PC-9 (cell line): ENCODE measurements around the gene P2RX5. TPM values are rescaled to one million over a fixed set of nuclear protein-coding genes. Genes with fewer than 3 reads are reported as not detected.

Experiments
- BruUV-seq: library from RNA; stranded (reverse); fragments of 400-500 nt; replicated peaks from 2 replicates; lab custom pipeline; 2021; lab: Mats Ljungman, UMichigan
- CTCF ChIA-PET: fragments of 300-600 bp; sonication (Branson Sonifier 250); formaldehyde crosslinking; loops from one replicate; lab custom pipeline; 2022; ENCODE audit warnings: antibody characterized with exemption; lab: Charles Lee
- POLR2A ChIA-PET: fragments of 300-600 bp; sonication (Branson Sonifier 250); formaldehyde crosslinking; loops from one replicate; lab custom pipeline; 2022; ENCODE audit warnings: antibody characterized with exemption; ENCODE audit not compliant: unreplicated experiment; lab: Charles Lee
- DNase-seq, 2 experiments: peaks; one replicate each; pipeline versions ENCODE4 v3.0.0 to v3.0.0-alpha.2; 2015 to 2022; ENCODE audit warnings: mixed read lengths in 1 of 2
- H2AFZ ChIP-seq: fragments of 200-600 bp; sonication (generic); 2 replicates; pipeline ENCODE4 v1.8.1; 2017; ENCODE audit warnings: antibody characterized with exemption
- H3F3A ChIP-seq: fragments of 200-600 bp; sonication (generic); 2 replicates; pipeline ENCODE4 v1.8.1; 2017; ENCODE audit warnings: antibody characterized with exemption, mild to moderate bottlenecking, low read depth; ENCODE audit not compliant: insufficient read depth
- H3K27ac ChIP-seq: fragments of 200-600 bp; sonication (generic); 2 replicates; pipeline ENCODE4 v1.6.1; 2016; ENCODE audit warnings: mixed run types
- H3K27me3 ChIP-seq: fragments of 200-600 bp; sonication (generic); 2 replicates; pipeline ENCODE4 v1.6.1; 2016; ENCODE audit warnings: low read depth, mixed run types; ENCODE audit not compliant: insufficient read depth
- H3K36me3 ChIP-seq: fragments of 200-600 bp; sonication (generic); 2 replicates; pipeline ENCODE4 v1.6.1; 2016; ENCODE audit warnings: low read depth, mixed run types
- H3K4me1 ChIP-seq: fragments of 200-600 bp; sonication (generic); replicated peaks from 2 replicates; pipeline ENCODE4 v1.6.1; 2016; ENCODE audit warnings: mixed run types; ENCODE audit not compliant: insufficient read depth
- H3K4me2 ChIP-seq: fragments of 200-600 bp; sonication (generic); 2 replicates; pipeline ENCODE4 v1.6.1; 2017; ENCODE audit warnings: mixed run types
- H3K4me3 ChIP-seq: fragments of 200-600 bp; sonication (generic); 2 replicates; pipeline ENCODE4 v1.6.1; 2016; ENCODE audit warnings: mixed run types
- H3K79me2 ChIP-seq: fragments of 200-600 bp; sonication (generic); 2 replicates; pipeline ENCODE4 v1.6.1; 2017; ENCODE audit warnings: low read depth, mixed run types
- H3K9me2 ChIP-seq: fragments of 200-600 bp; sonication (generic); 2 replicates; pipeline ENCODE4 v1.8.1; 2017; ENCODE audit warnings: mild to moderate bottlenecking; ENCODE audit not compliant: insufficient read depth
- H3K9me3 ChIP-seq: fragments of 200-600 bp; sonication (generic); 2 replicates; pipeline ENCODE4 v1.8.1; 2016; ENCODE audit warnings: low read depth; ENCODE audit not compliant: insufficient read depth
- H4K20me1 ChIP-seq: fragments of 200-600 bp; sonication (generic); 2 replicates; pipeline ENCODE4 v1.8.1; 2017; ENCODE audit not compliant: insufficient read depth
- EZH2 ChIP-seq: fragments of 200-600 bp; sonication (generic); IDR thresholded peaks from 2 replicates; pipeline ENCODE4 v1.8.0; 2017; ENCODE audit warnings: antibody characterized with exemption, low read depth
- intact Hi-C: fragments of 100-400 bp; cut with micrococcal nuclease; formaldehyde crosslinking; loops from one replicate; pipeline ENCODE4 v1.10.0; 2022; ENCODE audit not compliant: unreplicated experiment
- total RNA-seq: library from RNA; stranded (reverse); gene quantifications from 2 replicates; pipeline ENCODE4 v1.2.3, GENCODE V29; 2021
- TF ChIP-seq, protein P1 (sequence below): fragments of 200-600 bp; sonication (generic); conservative IDR thresholded peaks from 2 replicates; pipeline ENCODE4 v1.6.1; 2017; ENCODE audit warnings: mixed run types, antibody characterized with exemption, mild to moderate bottlenecking, moderate library complexity

The P2RX5 gene
- total RNA-seq, 1 experiment from 2014 or later = 18.3 TPM

- H2AFZ ChIP-seq = no peak overlapping the region
- no TSS peak for BruUV-seq
- no peaks in the 10 kb centered on the region for H3K9me3 ChIP-seq
- H4K20me1 ChIP-seq = no peaks in the 10 kb centered on the region
- ChIA-PET POLR2A (no interaction called here), CTCF (no interaction called here)
- peaks cover 34% of the 10 kb centered on the region for H3K36me3 ChIP-seq
- no peak for DNase-seq
- peaks cover 37% of the 10 kb centered on the region for H3K79me2 ChIP-seq
- intact Hi-C loops = no loop called here
- no peak overlapping the region for H3K4me2 ChIP-seq
- no peaks in the 10 kb centered on the region for H3K9me2 ChIP-seq
- peaks cover 38% of the 10 kb centered on the region for H3F3A ChIP-seq
- no peak overlapping the region for H3K27ac ChIP-seq
- peaks cover 36% of the 10 kb centered on the region for H3K4me1 ChIP-seq
- no peaks in the 10 kb centered on the region for H3K27me3 ChIP-seq
- H3K4me3 ChIP-seq = no peak overlapping the region
- TF ChIP-seq, protein P1, sequence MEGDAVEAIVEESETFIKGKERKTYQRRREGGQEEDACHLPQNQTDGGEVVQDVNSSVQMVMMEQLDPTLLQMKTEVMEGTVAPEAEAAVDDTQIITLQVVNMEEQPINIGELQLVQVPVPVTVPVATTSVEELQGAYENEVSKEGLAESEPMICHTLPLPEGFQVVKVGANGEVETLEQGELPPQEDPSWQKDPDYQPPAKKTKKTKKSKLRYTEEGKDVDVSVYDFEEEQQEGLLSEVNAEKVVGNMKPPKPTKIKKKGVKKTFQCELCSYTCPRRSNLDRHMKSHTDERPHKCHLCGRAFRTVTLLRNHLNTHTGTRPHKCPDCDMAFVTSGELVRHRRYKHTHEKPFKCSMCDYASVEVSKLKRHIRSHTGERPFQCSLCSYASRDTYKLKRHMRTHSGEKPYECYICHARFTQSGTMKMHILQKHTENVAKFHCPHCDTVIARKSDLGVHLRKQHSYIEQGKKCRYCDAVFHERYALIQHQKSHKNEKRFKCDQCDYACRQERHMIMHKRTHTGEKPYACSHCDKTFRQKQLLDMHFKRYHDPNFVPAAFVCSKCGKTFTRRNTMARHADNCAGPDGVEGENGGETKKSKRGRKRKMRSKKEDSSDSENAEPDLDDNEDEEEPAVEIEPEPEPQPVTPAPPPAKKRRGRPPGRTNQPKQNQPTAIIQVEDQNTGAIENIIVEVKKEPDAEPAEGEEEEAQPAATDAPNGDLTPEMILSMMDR = no peak
- TF ChIP-seq EZH2 = no peak
Observed at GRCh38 chr17:3718201-3718600, 22.2 kb upstream of the P2RX5 start.

DNA sequence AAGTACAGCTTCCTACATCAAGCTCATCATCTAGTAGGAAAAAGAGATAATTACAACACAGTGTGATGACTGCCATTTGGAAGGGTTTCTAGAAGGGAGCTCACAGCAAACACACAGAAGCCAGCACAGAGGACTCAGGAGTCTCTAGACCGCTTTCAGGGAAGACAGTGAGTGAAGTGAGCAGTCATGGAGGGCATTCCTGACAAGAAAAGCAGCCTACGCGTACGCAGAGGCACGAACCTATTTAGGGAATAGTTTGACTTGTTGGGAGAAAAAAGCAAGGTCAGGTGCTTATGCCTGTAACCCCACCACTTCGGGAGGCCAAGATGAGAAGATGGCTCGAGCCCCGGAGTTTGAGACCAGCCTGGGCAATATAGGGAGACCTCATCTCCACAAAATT, 19.3 kb upstream of the P2RX5 start:
- no TSS peak for BruUV-seq
- Histone ChIP-seq H3K36me3 (peaks cover 28% of the 10 kb centered on the region), H3K9me2 (no peaks in the 10 kb centered on the region), H3K4me2 (no peak overlapping the region), H3F3A (peaks cover 24% of the 10 kb centered on the region), H3K79me2 (peaks cover 13% of the 10 kb centered on the region), H3K9me3 (no peaks in the 10 kb centered on the region), H3K27ac (no peak overlapping the region), H2AFZ (no peak overlapping the region), H4K20me1 (no peaks in the 10 kb centered on the region), H3K27me3 (no peaks in the 10 kb centered on the region), H3K4me3 (no peak overlapping the region), H3K4me1 (peaks cover 29% of the 10 kb centered on the region)
- TF ChIP-seq, protein P1 = no peak
- no peak for TF ChIP-seq EZH2
- no peak for DNase-seq
- POLR2A ChIA-PET = no interaction called here
- CTCF ChIA-PET = interaction anchor here (0.6 kb wide), 1 partner anchor 789 kb away, joined by 8 read pairs; no protein-coding TSS in a partner anchor
- intact Hi-C loops = no loop called here

DNA sequence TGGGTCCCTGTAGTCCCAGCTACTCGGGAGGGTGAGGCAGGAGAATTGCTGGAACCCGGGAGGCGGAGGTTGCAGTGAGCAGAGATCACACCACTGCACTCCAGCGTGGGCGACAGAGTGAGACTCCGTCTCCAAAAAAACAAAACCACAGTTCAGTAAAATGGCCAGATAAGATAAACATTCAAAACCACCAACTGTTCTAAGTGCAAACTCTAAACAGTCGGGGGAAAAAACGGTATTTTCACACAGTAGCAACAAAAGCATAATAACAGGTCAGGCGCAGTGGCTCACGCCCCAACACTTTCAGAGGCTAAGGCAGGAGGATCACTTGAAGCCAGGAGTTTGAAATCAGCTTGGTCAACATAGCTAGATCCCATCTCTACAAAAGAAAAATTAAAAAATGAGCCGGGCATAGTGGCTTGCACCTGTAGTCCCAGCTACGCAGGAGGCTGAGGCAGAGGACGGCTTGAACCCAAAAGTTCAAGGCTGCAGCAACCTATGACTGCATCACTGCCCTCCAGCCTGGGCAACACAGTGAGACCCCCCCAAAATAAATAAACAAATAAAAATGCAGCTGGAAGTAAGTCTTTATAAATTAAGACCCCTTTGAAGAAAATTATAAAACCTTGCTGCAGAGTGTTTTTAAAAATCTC, 17.0 kb upstream of the P2RX5 start:
- Histone ChIP-seq H3K4me2 (no peak overlapping the region), H3K4me1 (peaks cover 16% of the 10 kb centered on the region), H3K9me3 (no peaks in the 10 kb centered on the region), H2AFZ (no peak overlapping the region), H3K9me2 (no peaks in the 10 kb centered on the region), H3K36me3 (peaks cover 18% of the 10 kb centered on the region), H4K20me1 (no peaks in the 10 kb centered on the region), H3K27ac (no peak overlapping the region), H3K79me2 (no peaks in the 10 kb centered on the region), H3K4me3 (no peak overlapping the region), H3F3A (peaks cover 18% of the 10 kb centered on the region; the same call in 1 of the 2 replicates), H3K27me3 (no peaks in the 10 kb centered on the region)
- POLR2A ChIA-PET = no interaction called here
- DNase-seq = no peak
- TF ChIP-seq EZH2 = no peak
- TF ChIP-seq, protein P1 = no peak
- intact Hi-C loops = no loop called here
- no TSS peak for BruUV-seq
- CTCF ChIA-PET = no interaction called here
